Stomach (tissue), 9 donors: ENCODE results near the gene CMTM4. TPM values are rescaled to one million over a fixed set of nuclear protein-coding genes. Genes with fewer than 3 reads are reported as not detected.
A peak's percentile ranks its signal among the peaks of the same experiment; 100 is the strongest.

Experiments
- DNase-seq, 2 donors: peaks; one replicate each; pipeline versions ENCODE4 v3.0.0 to v3.0.0-alpha.2; 2013 to 2019
- H3K27ac ChIP-seq, 5 donors: fragments of 200-600 bp in 4 of 5; sonication (generic) in 4 of 5; one replicate each; pipeline ENCODE4 v1.5.1; 2013 to 2019; ENCODE audit warnings: mild to moderate bottlenecking in 1 of 5, moderate library complexity in 1 of 5
- H3K27me3 ChIP-seq, 3 donors: fragments of 200-600 bp; sonication (generic); one replicate each; pipeline ENCODE4 v1.5.1; 2017 to 2019; ENCODE audit warnings: mixed run types in 1 of 3
- H3K36me3 ChIP-seq, 4 donors: fragments of 200-600 bp; sonication (generic); 1 replicate in 3 of 4; 2 replicates in 1 of 4; pipeline ENCODE4 v1.5.1; 2016 to 2019
- H3K4me1 ChIP-seq, 4 donors: fragments of 200-600 bp; sonication (generic); one replicate each; pipeline ENCODE4 v1.5.1; 2016 to 2019
- H3K4me3 ChIP-seq, 4 donors: fragments of 200-600 bp; sonication (generic) in 3 of 4; one replicate each; pipeline ENCODE4 v1.5.1; 2016 to 2019; ENCODE audit warnings: mild to moderate bottlenecking in 1 of 4
- H3K9me3 ChIP-seq, 4 donors: fragments of 200-600 bp; sonication (generic); one replicate each; pipeline ENCODE4 v1.5.1; 2016 to 2019
- EP300 ChIP-seq: sonication (generic); formaldehyde crosslinking; IDR thresholded peaks from one replicate; pipeline ENCODE4 v1.6.1; 2017; ENCODE audit warnings: antibody characterized with exemption
- POLR2A ChIP-seq, 4 donors: fragments of 450-650 bp; IDR thresholded peaks; one replicate each; pipeline ENCODE4 v1.6.1; 2016; ENCODE audit warnings: antibody characterized with exemption in 4 of 4, control low read depth in 2 of 4, mild to moderate bottlenecking in 1 of 4, moderate library complexity in 1 of 4
- POLR2AphosphoS5 ChIP-seq, 3 donors: sonication (generic); formaldehyde crosslinking; IDR thresholded peaks; one replicate each; pipeline ENCODE4 v1.6.1; 2016; ENCODE audit warnings: antibody characterized with exemption in 3 of 3
- WGBS, 5 donors: extraction: QIAGEN DNeasy Blood & Tissue Kit in 3 of 5; methylation state at CpG; one replicate each; pipeline versions ENCODE4 v1.1.5 to v1.1.7; 2013 to 2018; 5-methylcytosine and 5-hydroxymethylcytosine counted together
- intact Hi-C: fragments of 100-400 bp; cut with DNase I; formaldehyde crosslinking; loops from one replicate; pipeline ENCODE4 v1.15.1; 2023; ENCODE audit warnings: low total_unique reads
- polyA plus RNA-seq, 3 donors: library from polyadenylated mRNA; stranded (reverse); fragments of 200-250 nt; gene quantifications; one replicate each; pipeline ENCODE4 v1.2.3, GENCODE V29; 2013
- total RNA-seq, 5 donors: library from RNA; depleted of rRNA; stranded (reverse); fragments of >200 nt; gene quantifications; one replicate each; pipeline versions ENCODE4 v1.1.0 to v1.2.3, GENCODE V29; 2014 to 2016
- TF ChIP-seq, protein P1 (sequence below), 7 experiments: fragments of 450-650 bp in 4 of 7; fragments of 200-600 bp in 3 of 7; sonication (generic) in 3 of 7; IDR thresholded peaks; one replicate each; pipeline ENCODE4 v1.5.1; 2016 to 2019; ENCODE audit warnings: antibody characterized with exemption in 7 of 7, control low read depth in 2 of 7, mild to moderate bottlenecking in 1 of 7
- donor health status: healthy with polysubstance abuse.
- donor health status: Bipolar disorder and iron deficiency.
- donor health status: healthy.

Gene CMTM4
- total and polyA plus RNA-seq, 8 donors, result 10.5 to 244 (median 42.1) TPM

DNA sequence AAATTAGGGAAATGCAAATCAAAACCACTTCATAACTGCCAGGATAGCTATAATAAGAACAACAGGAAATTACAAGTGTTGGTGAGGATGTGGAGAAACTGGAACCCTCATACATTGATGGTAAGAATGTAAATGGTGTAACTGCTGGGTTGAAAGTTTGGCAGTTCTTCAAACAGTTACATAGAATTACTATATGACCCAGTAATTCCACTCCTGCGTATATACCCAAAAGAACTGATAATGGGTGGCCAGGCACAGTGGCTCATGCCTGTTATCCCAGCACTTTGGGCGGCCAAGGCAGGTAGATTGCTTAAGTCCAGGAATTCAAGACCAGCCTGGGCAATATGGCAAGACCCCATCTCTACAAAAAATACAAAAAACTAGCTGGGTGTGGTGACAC, 4.5 kb upstream of the CMTM4 start:
- DNase-seq, result no peak
- no peaks in the 10 kb centered on the region for H3K9me3 ChIP-seq
- TF ChIP-seq, protein P1, sequence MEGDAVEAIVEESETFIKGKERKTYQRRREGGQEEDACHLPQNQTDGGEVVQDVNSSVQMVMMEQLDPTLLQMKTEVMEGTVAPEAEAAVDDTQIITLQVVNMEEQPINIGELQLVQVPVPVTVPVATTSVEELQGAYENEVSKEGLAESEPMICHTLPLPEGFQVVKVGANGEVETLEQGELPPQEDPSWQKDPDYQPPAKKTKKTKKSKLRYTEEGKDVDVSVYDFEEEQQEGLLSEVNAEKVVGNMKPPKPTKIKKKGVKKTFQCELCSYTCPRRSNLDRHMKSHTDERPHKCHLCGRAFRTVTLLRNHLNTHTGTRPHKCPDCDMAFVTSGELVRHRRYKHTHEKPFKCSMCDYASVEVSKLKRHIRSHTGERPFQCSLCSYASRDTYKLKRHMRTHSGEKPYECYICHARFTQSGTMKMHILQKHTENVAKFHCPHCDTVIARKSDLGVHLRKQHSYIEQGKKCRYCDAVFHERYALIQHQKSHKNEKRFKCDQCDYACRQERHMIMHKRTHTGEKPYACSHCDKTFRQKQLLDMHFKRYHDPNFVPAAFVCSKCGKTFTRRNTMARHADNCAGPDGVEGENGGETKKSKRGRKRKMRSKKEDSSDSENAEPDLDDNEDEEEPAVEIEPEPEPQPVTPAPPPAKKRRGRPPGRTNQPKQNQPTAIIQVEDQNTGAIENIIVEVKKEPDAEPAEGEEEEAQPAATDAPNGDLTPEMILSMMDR (IDR thresholded peaks at IDR 0.05), result no peak
- TF ChIP-seq POLR2AphosphoS5 (IDR thresholded peaks at IDR 0.05) (no peak), POLR2A (IDR thresholded peaks at IDR 0.05) (no peak), EP300 (no peak)
- no peak overlapping the region for H3K4me3 ChIP-seq
- H3K4me1 ChIP-seq, result peaks cover 7 to 33% (median 19%) of the 10 kb centered on the region in 4 donors
- no peaks in the 10 kb centered on the region for H3K27me3 ChIP-seq
- 69 to 83% (median 81%) methylated on average over 2 of the region's 2 CpGs for WGBS, 5 donors
- no peaks in the 10 kb centered on the region for H3K36me3 ChIP-seq
- no peak overlapping the region for H3K27ac ChIP-seq
- intact Hi-C loops, result no loop called here

DNA sequence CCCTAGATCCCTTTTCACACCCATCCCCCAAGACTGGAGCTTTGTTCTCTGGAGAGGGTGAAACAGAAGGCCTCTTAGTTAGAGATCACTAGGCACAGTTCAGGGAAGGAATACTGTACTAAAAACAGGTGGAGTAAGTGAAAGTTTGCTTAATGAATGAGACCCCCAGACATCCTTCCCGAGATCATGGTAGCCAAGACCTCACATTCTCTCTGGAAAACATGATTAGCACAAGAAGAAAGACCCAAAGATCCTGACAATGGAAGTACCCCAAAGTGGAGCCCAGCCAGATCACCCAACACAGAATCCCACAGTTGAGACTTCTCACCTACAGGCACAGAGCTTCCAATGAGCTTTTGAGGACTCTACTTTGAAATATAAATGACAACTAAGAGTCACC, 3.4 kb upstream of the CMTM4 start:
- no peaks in the 10 kb centered on the region for H3K27me3 ChIP-seq
- no peak for DNase-seq
- no peak overlapping the region for H3K27ac ChIP-seq
- TF ChIP-seq POLR2AphosphoS5 (IDR thresholded peaks at IDR 0.05) (no peak), EP300 (no peak), POLR2A (IDR thresholded peaks at IDR 0.05) (no peak)
- TF ChIP-seq, protein P1 (IDR thresholded peaks at IDR 0.05), result no peak
- H3K4me1 ChIP-seq, result peaks cover 14 to 39% (median 29%) of the 10 kb centered on the region in 4 donors
- no peak overlapping the region for H3K4me3 ChIP-seq
- WGBS, 5 donors, result 50 to 85% (median 75%) methylated on average over 1 of the region's 1 CpG
- no peaks in the 10 kb centered on the region for H3K36me3 ChIP-seq
- intact Hi-C loops, result no loop called here
- no peaks in the 10 kb centered on the region for H3K9me3 ChIP-seq

DNA sequence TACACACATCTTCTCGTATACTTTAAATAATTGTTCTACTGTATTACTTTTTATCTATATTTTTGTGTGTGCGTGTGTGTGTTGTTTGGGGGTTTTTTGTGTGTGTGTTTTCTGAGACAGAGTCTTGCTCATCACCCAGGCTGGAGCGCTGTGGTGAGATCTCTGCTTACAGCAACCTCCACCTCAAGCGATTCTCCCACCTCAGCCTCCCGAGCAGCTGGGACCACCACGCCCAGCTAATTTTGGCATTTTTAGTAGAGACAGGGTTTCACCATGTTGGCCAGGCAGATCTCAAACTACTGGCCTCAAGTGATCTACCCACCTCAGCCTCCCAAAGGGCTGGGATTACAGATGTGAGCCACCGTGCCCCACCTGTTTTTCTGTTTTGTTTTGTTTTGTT, 1.5 kb upstream of the CMTM4 start:
- intact Hi-C loops, result no loop called here
- Histone ChIP-seq H3K4me1 (peaks cover 18 to 46% (median 32%) of the 10 kb centered on the region in 4 donors), H3K27me3 (no peaks in the 10 kb centered on the region), H3K27ac (no peak overlapping the region), H3K4me3 (no peak overlapping the region), H3K36me3 (no peaks in the 10 kb centered on the region), H3K9me3 (no peaks in the 10 kb centered on the region)
- WGBS, 5 donors, result 78 to 91% (median 83%) methylated on average over 7 of the region's 7 CpGs
- DNase-seq, result no peak
- TF ChIP-seq EP300 (no peak), POLR2AphosphoS5 (IDR thresholded peaks at IDR 0.05) (no peak), POLR2A (IDR thresholded peaks at IDR 0.05) (no peak)
- TF ChIP-seq, protein P1 (IDR thresholded peaks at IDR 0.05), result no peak

DNA sequence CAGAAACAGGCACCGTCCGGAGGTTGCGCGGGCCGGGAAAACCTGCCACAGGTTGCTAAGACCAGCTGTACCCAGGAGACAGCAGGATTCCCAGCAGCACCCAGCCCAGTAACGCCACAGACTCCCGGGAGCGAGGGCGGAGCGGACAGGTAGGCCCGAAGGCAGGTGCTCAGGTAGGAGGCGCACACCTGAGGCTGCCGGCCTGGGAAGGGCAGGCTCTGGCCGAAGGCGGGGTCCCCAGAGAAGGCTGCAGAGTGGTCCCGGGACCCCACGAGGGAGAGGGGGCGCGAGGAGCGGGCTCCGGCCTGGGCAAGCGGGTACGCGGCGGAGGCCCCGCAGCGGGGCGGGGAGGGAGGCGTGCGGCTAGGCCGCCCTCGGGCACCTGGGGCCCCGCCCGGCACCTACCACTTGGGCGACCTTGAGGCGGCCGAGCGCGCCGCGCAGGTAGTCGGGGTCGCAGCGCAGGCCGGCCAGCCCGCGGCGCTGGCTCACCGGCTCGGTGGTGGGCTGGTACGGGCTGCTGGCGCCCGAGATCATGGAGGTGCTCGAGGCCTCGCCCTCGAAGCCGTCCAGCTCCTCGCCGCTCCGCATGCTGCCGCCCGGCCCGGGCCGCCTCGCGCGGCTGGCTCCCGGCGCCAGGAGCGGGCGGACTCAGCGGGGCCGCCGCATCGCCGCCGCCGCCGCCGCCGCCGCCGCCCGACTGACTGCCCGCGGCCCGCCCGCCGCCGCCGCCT, 441 bp downstream of the CMTM4 start:
- H3K4me1 ChIP-seq, result peaks cover 17 to 55% (median 39%) of the 10 kb centered on the region in 4 donors
- WGBS, 5 donors, result 0 to 4% (median 2%) methylated on average over 10 to 87 of the region's 91 CpGs
- H3K4me3 ChIP-seq, result peak overlapping the region; percentile 66 to 79 (median 74)
- H3K36me3 ChIP-seq, result no peaks in the 10 kb centered on the region
- no peaks in the 10 kb centered on the region for H3K27me3 ChIP-seq
- intact Hi-C loops, result no loop called here
- H3K9me3 ChIP-seq, result no peaks in the 10 kb centered on the region
- H3K27ac ChIP-seq, result peak overlapping the region; percentile 77 to 99 (median 92)
- TF ChIP-seq EP300 (no peak), POLR2A (IDR thresholded peaks at IDR 0.05) (no peak), POLR2AphosphoS5 (IDR thresholded peaks at IDR 0.05) (no peak)
- TF ChIP-seq, protein P1 (IDR thresholded peaks at IDR 0.05), result no peak
- peak; percentile 73 to 82 for DNase-seq
